ENCODE results near the gene CGREF1.

The CGREF1 gene

GRCh38 chr2:27092696-27093429 lies 26.1 kb downstream of the CGREF1 start:
- no peaks in the 10 kb centered on the region for H3K9me3 ChIP-seq (ENCODE audit: severe bottlenecking)
- H3K27ac ChIP-seq (ENCODE audit: poor library complexity, severe bottlenecking): no peak overlapping the region
- H3K36me3 ChIP-seq (ENCODE audit: low read depth): no peaks in the 10 kb centered on the region
- no peak for ATAC-seq (ENCODE audit: low read depth)
- TF ChIP-seq, protein P1, sequence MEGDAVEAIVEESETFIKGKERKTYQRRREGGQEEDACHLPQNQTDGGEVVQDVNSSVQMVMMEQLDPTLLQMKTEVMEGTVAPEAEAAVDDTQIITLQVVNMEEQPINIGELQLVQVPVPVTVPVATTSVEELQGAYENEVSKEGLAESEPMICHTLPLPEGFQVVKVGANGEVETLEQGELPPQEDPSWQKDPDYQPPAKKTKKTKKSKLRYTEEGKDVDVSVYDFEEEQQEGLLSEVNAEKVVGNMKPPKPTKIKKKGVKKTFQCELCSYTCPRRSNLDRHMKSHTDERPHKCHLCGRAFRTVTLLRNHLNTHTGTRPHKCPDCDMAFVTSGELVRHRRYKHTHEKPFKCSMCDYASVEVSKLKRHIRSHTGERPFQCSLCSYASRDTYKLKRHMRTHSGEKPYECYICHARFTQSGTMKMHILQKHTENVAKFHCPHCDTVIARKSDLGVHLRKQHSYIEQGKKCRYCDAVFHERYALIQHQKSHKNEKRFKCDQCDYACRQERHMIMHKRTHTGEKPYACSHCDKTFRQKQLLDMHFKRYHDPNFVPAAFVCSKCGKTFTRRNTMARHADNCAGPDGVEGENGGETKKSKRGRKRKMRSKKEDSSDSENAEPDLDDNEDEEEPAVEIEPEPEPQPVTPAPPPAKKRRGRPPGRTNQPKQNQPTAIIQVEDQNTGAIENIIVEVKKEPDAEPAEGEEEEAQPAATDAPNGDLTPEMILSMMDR (IDR thresholded peaks at IDR 0.05; ENCODE audit: poor library complexity, severe bottlenecking): no peak
- H3K4me3 ChIP-seq (ENCODE audit: severe bottlenecking): no peak overlapping the region
- DNase-seq (ENCODE audit: low spot score): no peak
- no peaks in the 10 kb centered on the region for H3K27me3 ChIP-seq (ENCODE audit: insufficient read depth, poor library complexity, severe bottlenecking)
- no peaks in the 10 kb centered on the region for H3K4me1 ChIP-seq (ENCODE audit: insufficient read depth, poor library complexity, severe bottlenecking)

GRCh38 chr2:27091746-27092695 lies 26.9 kb downstream of the CGREF1 start:
- ATAC-seq (ENCODE audit: low read depth): no peak
- TF ChIP-seq, protein P1 (IDR thresholded peaks at IDR 0.05; ENCODE audit: poor library complexity, severe bottlenecking): no peak
- Histone ChIP-seq H3K4me1 (ENCODE audit: insufficient read depth, poor library complexity, severe bottlenecking) (no peaks in the 10 kb centered on the region), H3K36me3 (ENCODE audit: low read depth) (no peaks in the 10 kb centered on the region), H3K27me3 (ENCODE audit: insufficient read depth, poor library complexity, severe bottlenecking) (no peaks in the 10 kb centered on the region), H3K27ac (ENCODE audit: poor library complexity, severe bottlenecking) (no peak overlapping the region), H3K4me3 (ENCODE audit: severe bottlenecking) (no peak overlapping the region), H3K9me3 (ENCODE audit: severe bottlenecking) (no peaks in the 10 kb centered on the region)
- DNase-seq (ENCODE audit: low spot score): no peak

GRCh38 chr2:27089111-27089954 lies 29.6 kb downstream of the CGREF1 start:
- Histone ChIP-seq H3K4me3 (ENCODE audit: severe bottlenecking) (no peak overlapping the region), H3K27me3 (ENCODE audit: insufficient read depth, poor library complexity, severe bottlenecking) (no peaks in the 10 kb centered on the region), H3K36me3 (ENCODE audit: low read depth) (no peaks in the 10 kb centered on the region), H3K9me3 (ENCODE audit: severe bottlenecking) (no peaks in the 10 kb centered on the region), H3K27ac (ENCODE audit: poor library complexity, severe bottlenecking) (no peak overlapping the region), H3K4me1 (ENCODE audit: insufficient read depth, poor library complexity, severe bottlenecking) (no peaks in the 10 kb centered on the region)
- TF ChIP-seq, protein P1 (IDR thresholded peaks at IDR 0.05; ENCODE audit: poor library complexity, severe bottlenecking): no peak
- no peak for ATAC-seq (ENCODE audit: low read depth)
- DNase-seq (ENCODE audit: low spot score): no peak

- Histone ChIP-seq H3K27me3 (ENCODE audit: insufficient read depth, poor library complexity, severe bottlenecking) (no peaks in the 10 kb centered on the region), H3K27ac (ENCODE audit: poor library complexity, severe bottlenecking) (no peak overlapping the region), H3K4me1 (ENCODE audit: insufficient read depth, poor library complexity, severe bottlenecking) (no peaks in the 10 kb centered on the region), H3K9me3 (ENCODE audit: severe bottlenecking) (no peaks in the 10 kb centered on the region), H3K36me3 (ENCODE audit: low read depth) (no peaks in the 10 kb centered on the region), H3K4me3 (ENCODE audit: severe bottlenecking) (no peak overlapping the region)
- no peak for ATAC-seq (ENCODE audit: low read depth)
- TF ChIP-seq, protein P1 (IDR thresholded peaks at IDR 0.05; ENCODE audit: poor library complexity, severe bottlenecking): no peak
- no peak for DNase-seq (ENCODE audit: low spot score)
Measured at GRCh38 chr2:27088634-27089033, 30.3 kb downstream of the CGREF1 start.

Data from RWPE2 (cell line).